Activated T-cell treated with anti-CD3 and anti-CD28 coated beads, Interleukin-2, amount 50 U/mL, for 48 hours (primary cell): ENCODE data around the gene UMAD1.

Experiments
- DNase-seq, 2 experiments: peaks; one replicate each; pipeline ENCODE4 v3.0.0-alpha.2; 2020

UMAD1 gene

GRCh38 chr7:7695111-7695817 lies 54.7 kb downstream of the UMAD1 start:
- DNase-seq = no peak

GRCh38 chr7:7696458-7697119 lies 56.0 kb downstream of the UMAD1 start:
- no peak for DNase-seq

- no peak for DNase-seq
These were observed 58.4 kb downstream of the UMAD1 start for GRCh38 chr7:7698930-7699329.

- no peak for DNase-seq
These were observed 58.8 kb downstream of the UMAD1 start for GRCh38 chr7:7699380-7699779.

GRCh38 chr7:7699970-7700369 lies 59.4 kb downstream of the UMAD1 start:
- DNase-seq = no peak

GRCh38 chr7:7701527-7701926 lies 61.0 kb downstream of the UMAD1 start:
- no peak for DNase-seq

- DNase-seq = no peak
These were observed 62.3 kb downstream of the UMAD1 start for GRCh38 chr7:7702826-7703225.

GRCh38 chr7:7703427-7703826 lies 62.9 kb downstream of the UMAD1 start:
- DNase-seq = no peak

- DNase-seq = no peak
These were observed 64.3 kb downstream of the UMAD1 start for GRCh38 chr7:7704867-7705266.

- DNase-seq = no peak
These were observed 64.8 kb downstream of the UMAD1 start for GRCh38 chr7:7705318-7705717.

GRCh38 chr7:7706101-7706511 lies 65.6 kb downstream of the UMAD1 start:
- no peak for DNase-seq

- no peak for DNase-seq
These were observed 66.1 kb downstream of the UMAD1 start for GRCh38 chr7:7706556-7707172.

- no peak for DNase-seq
These were observed 66.7 kb downstream of the UMAD1 start for GRCh38 chr7:7707246-7707645.

GRCh38 chr7:7707806-7708205 lies 67.3 kb downstream of the UMAD1 start:
- DNase-seq = no peak

- no peak for DNase-seq
These were observed 68.7 kb downstream of the UMAD1 start for GRCh38 chr7:7709291-7709690.

- no peak for DNase-seq
These were observed 69.9 kb downstream of the UMAD1 start for GRCh38 chr7:7710469-7710868.

GRCh38 chr7:7713730-7714129 lies 73.2 kb downstream of the UMAD1 start:
- DNase-seq = no peak

- DNase-seq = no peak
These were observed 77.9 kb downstream of the UMAD1 start, which contains the start of gene RPA3 for GRCh38 chr7:7718492-7718891. Gene RPA3 (minus strand): TSS chr7:7718607. CDS start chr7:7640418, 78,189 bp downstream.

GRCh38 chr7:7719236-7719635 lies 78.7 kb downstream of the UMAD1 start:
- peak in 1 of 2 experiments; percentile 35 for DNase-seq

- DNase-seq = no peak
These were observed 79.6 kb downstream of the UMAD1 start for GRCh38 chr7:7720193-7720592.

GRCh38 chr7:7720750-7721621 lies 80.4 kb downstream of the UMAD1 start:
- no peak for DNase-seq

- no peak for DNase-seq
These were observed 91.2 kb downstream of the UMAD1 start for GRCh38 chr7:7731732-7732131.

- no peak for DNase-seq
These were observed 92.2 kb downstream of the UMAD1 start for GRCh38 chr7:7732621-7733281.
